Activated CD8-positive, alpha-beta T cell treated with anti-CD3 and anti-CD28 coated beads, Interleukin-2, amount 10 ng/mL, durations not matched to agents 7 days and 5 days (primary cell): ENCODE measurements around the gene TMEM179. TPM values are rescaled to one million over a fixed set of nuclear protein-coding genes. Genes with fewer than 3 reads are reported as not detected.
A peak's percentile ranks its signal among the peaks of the same experiment; 100 is the strongest.

ENCODE experiments used
- ATAC-seq: fragments of 150-1000 bp; cut with Tn5 transposase; one replicate; pipeline ENCODE4 v1.10.0; 2021; ENCODE audit warnings: moderate library complexity
- CTCF ChIA-PET: fragments of 350-600 bp; sonication (Branson Sonifier 250); formaldehyde crosslinking; loops from one replicate; lab custom pipeline; 2021; ENCODE audit warnings: antibody characterized with exemption; lab: Charles Lee
- POLR2A ChIA-PET: fragments of 350-600 bp; sonication (Branson Sonifier 250); formaldehyde crosslinking; loops from one replicate; lab custom pipeline; 2021; ENCODE audit warnings: antibody characterized with exemption; lab: Charles Lee
- DNase-seq: peaks from one replicate; pipeline ENCODE4 v3.0.0-alpha.2; 2020
- H3K27ac Mint-ChIP-seq: one replicate; pipeline ENCODE4 v1.8.0; 2021; ENCODE audit warnings: mild to moderate bottlenecking, mixed read lengths
- H3K27me3 Mint-ChIP-seq: one replicate; pipeline ENCODE4 v1.8.0; 2021; ENCODE audit warnings: low read depth, mixed read lengths
- H3K36me3 Mint-ChIP-seq: one replicate; pipeline ENCODE4 v1.8.0; 2021; ENCODE audit warnings: low read depth, mixed read lengths
- H3K4me1 Mint-ChIP-seq: one replicate; pipeline ENCODE4 v1.8.0; 2021; ENCODE audit warnings: low read depth, mixed read lengths
- H3K4me3 Mint-ChIP-seq: one replicate; pipeline ENCODE4 v1.8.0; 2021; ENCODE audit warnings: mild to moderate bottlenecking, mixed read lengths
- H3K9me3 Mint-ChIP-seq: one replicate; pipeline ENCODE4 v1.8.0; 2022; ENCODE audit warnings: mixed read lengths; ENCODE audit not compliant: insufficient read depth
- total RNA-seq, 2 experiments: library from RNA; stranded (reverse); gene quantifications; one replicate each; pipeline ENCODE4 v1.2.3, GENCODE V29; 2021

TMEM179 gene
- total RNA-seq, 2 experiments from 2014 or later = not detected

GRCh38 chr14:104560586-104560945 lies 44.0 kb downstream of the TMEM179 start:
- Mint-ChIP-seq H3K4me1 (peaks cover 2% of the 10 kb centered on the region), H3K4me3 (no peak overlapping the region), H3K36me3 (no peaks in the 10 kb centered on the region), H3K27me3 (no peaks in the 10 kb centered on the region), H3K27ac (no peak overlapping the region), H3K9me3 (no peaks in the 10 kb centered on the region)
- ChIA-PET POLR2A (interaction anchor here (0.6 kb wide), 1 partner anchor 1087 kb away, joined by 3 read pairs; no protein-coding TSS in a partner anchor), CTCF (no interaction called here)
- ATAC-seq = no peak
- DNase-seq = no peak

GRCh38 chr14:104559804-104560585 lies 44.6 kb downstream of the TMEM179 start:
- H3K4me1 Mint-ChIP-seq = peaks cover 2% of the 10 kb centered on the region
- ATAC-seq (no peak), DNase-seq (no peak)
- no peaks in the 10 kb centered on the region for H3K9me3 Mint-ChIP-seq
- H3K27ac Mint-ChIP-seq = no peak overlapping the region
- H3K4me3 Mint-ChIP-seq = no peak overlapping the region
- no peaks in the 10 kb centered on the region for H3K27me3 Mint-ChIP-seq
- ChIA-PET POLR2A (interaction anchor here (0.6 kb wide), 1 partner anchor 1088 kb away, joined by 3 read pairs; no protein-coding TSS in a partner anchor), CTCF (no interaction called here)
- no peaks in the 10 kb centered on the region for H3K36me3 Mint-ChIP-seq

- no peak overlapping the region for H3K4me3 Mint-ChIP-seq
- DNase-seq (no peak), ATAC-seq (no peak)
- H3K9me3 Mint-ChIP-seq = no peaks in the 10 kb centered on the region
- H3K27me3 Mint-ChIP-seq = no peaks in the 10 kb centered on the region
- H3K27ac Mint-ChIP-seq = no peak overlapping the region
- ChIA-PET CTCF (no interaction called here), POLR2A (no interaction called here)
- H3K4me1 Mint-ChIP-seq = peaks cover 2% of the 10 kb centered on the region
- H3K36me3 Mint-ChIP-seq = no peaks in the 10 kb centered on the region
Measured at GRCh38 chr14:104559028-104559803, 45.4 kb downstream of the TMEM179 start.

GRCh38 chr14:104558231-104559027 lies 46.1 kb downstream of the TMEM179 start:
- Mint-ChIP-seq H3K36me3 (no peaks in the 10 kb centered on the region), H3K4me3 (no peak overlapping the region), H3K27ac (no peak overlapping the region), H3K4me1 (no peaks in the 10 kb centered on the region), H3K9me3 (no peaks in the 10 kb centered on the region), H3K27me3 (no peaks in the 10 kb centered on the region)
- CTCF ChIA-PET = no interaction called here
- DNase-seq (no peak), ATAC-seq (no peak)
- POLR2A ChIA-PET = no interaction called here

GRCh38 chr14:104557766-104558165 lies 46.8 kb downstream of the TMEM179 start:
- CTCF ChIA-PET = no interaction called here
- DNase-seq = no peak

GRCh38 chr14:104557086-104557485 lies 47.5 kb downstream of the TMEM179 start:
- H3K36me3 Mint-ChIP-seq = no peaks in the 10 kb centered on the region
- ATAC-seq (no peak), DNase-seq (no peak)
- no peaks in the 10 kb centered on the region for H3K9me3 Mint-ChIP-seq
- H3K4me1 Mint-ChIP-seq = no peaks in the 10 kb centered on the region
- ChIA-PET CTCF (no interaction called here), POLR2A (no interaction called here)
- H3K27ac Mint-ChIP-seq = no peak overlapping the region
- no peak overlapping the region for H3K4me3 Mint-ChIP-seq
- no peaks in the 10 kb centered on the region for H3K27me3 Mint-ChIP-seq

More at GRCh38 chr14:104557766-104558165, 46.8 kb downstream of the TMEM179 start:
- ATAC-seq = peak; percentile 40
- Mint-ChIP-seq H3K36me3 (no peaks in the 10 kb centered on the region), H3K27ac (no peak overlapping the region), H3K27me3 (no peaks in the 10 kb centered on the region), H3K9me3 (no peaks in the 10 kb centered on the region), H3K4me3 (no peak overlapping the region), H3K4me1 (no peaks in the 10 kb centered on the region)
- POLR2A ChIA-PET = no interaction called here

- Mint-ChIP-seq H3K36me3 (no peaks in the 10 kb centered on the region), H3K27ac (no peak overlapping the region), H3K27me3 (no peaks in the 10 kb centered on the region), H3K9me3 (no peaks in the 10 kb centered on the region), H3K4me1 (no peaks in the 10 kb centered on the region), H3K4me3 (no peak overlapping the region)
- DNase-seq (no peak), ATAC-seq (no peak)
- ChIA-PET CTCF (no interaction called here), POLR2A (no interaction called here)
Measured at GRCh38 chr14:104556256-104557021, 48.1 kb downstream of the TMEM179 start.

- Mint-ChIP-seq H3K36me3 (no peaks in the 10 kb centered on the region), H3K4me1 (no peaks in the 10 kb centered on the region), H3K27me3 (no peaks in the 10 kb centered on the region), H3K4me3 (no peak overlapping the region), H3K27ac (no peak overlapping the region), H3K9me3 (no peaks in the 10 kb centered on the region)
- CTCF ChIA-PET = no interaction called here
- ATAC-seq = no peak
- POLR2A ChIA-PET = no interaction called here
- no peak for DNase-seq
Measured at GRCh38 chr14:104555430-104556255, 48.9 kb downstream of the TMEM179 start.

- no peaks in the 10 kb centered on the region for H3K36me3 Mint-ChIP-seq
- H3K27me3 Mint-ChIP-seq = no peaks in the 10 kb centered on the region
- CTCF ChIA-PET = interaction anchor here (1.7 kb wide), 1 partner anchor 9 kb away, joined by 4 read pairs; no protein-coding TSS in a partner anchor
- no peak overlapping the region for H3K4me3 Mint-ChIP-seq
- DNase-seq (no peak), ATAC-seq (no peak)
- no peaks in the 10 kb centered on the region for H3K4me1 Mint-ChIP-seq
- POLR2A ChIA-PET = no interaction called here
- no peak overlapping the region for H3K27ac Mint-ChIP-seq
- H3K9me3 Mint-ChIP-seq = no peaks in the 10 kb centered on the region
Measured at GRCh38 chr14:104554608-104555429, 49.8 kb downstream of the TMEM179 start.

GRCh38 chr14:104554088-104554607 lies 50.4 kb downstream of the TMEM179 start:
- Mint-ChIP-seq H3K4me3 (no peak overlapping the region), H3K27me3 (no peaks in the 10 kb centered on the region), H3K36me3 (no peaks in the 10 kb centered on the region), H3K9me3 (no peaks in the 10 kb centered on the region), H3K4me1 (no peaks in the 10 kb centered on the region), H3K27ac (no peak overlapping the region)
- DNase-seq = no peak
- ChIA-PET POLR2A (no interaction called here), CTCF (interaction anchor here (1.7 kb wide), 1 partner anchor 10 kb away, joined by 4 read pairs; no protein-coding TSS in a partner anchor)
- ATAC-seq = no peak
